Right ventricle myocardium inferior (tissue), 1 donor: ENCODE measurements around the gene GIT2. TPM values are rescaled to one million over a fixed set of nuclear protein-coding genes. Genes with fewer than 3 reads are reported as not detected.
"Not testable (repeated sequence)": the region's sequence is repeated elsewhere in the genome, so short reads cannot be mapped to it uniquely, and the experiment has no call there.

Experiments used
- ATAC-seq: fragments of 200-7000 bp; cut with Tn5 transposase; one replicate; pipeline ENCODE4 v1.9.1; 2020; ENCODE audit warnings: mild to moderate bottlenecking, moderate library complexity
- DNase-seq: peaks from one replicate; pipeline ENCODE4 v3.0.0; 2021; ENCODE audit errors: missing footprints
- intact Hi-C: fragments of 100-400 bp; cut with DNase I; formaldehyde crosslinking; loops from one replicate; pipeline ENCODE4 v1.11.0; 2022
- total RNA-seq: library from RNA; stranded (reverse); fragmentation: NEBNext Ultra II Directional; extraction: Animal tissue kit (Norgen Biotek cat#: 25700); gene quantifications from one replicate; pipeline ENCODE4 v1.2.1, GENCODE V29; 2021
- donor health status: DM: no; HTN: yes; CAD: no; lungs with severe emphysema.

The GIT2 gene
- total RNA-seq, 1 donor from 2014 or later = 47.1 TPM

DNA sequence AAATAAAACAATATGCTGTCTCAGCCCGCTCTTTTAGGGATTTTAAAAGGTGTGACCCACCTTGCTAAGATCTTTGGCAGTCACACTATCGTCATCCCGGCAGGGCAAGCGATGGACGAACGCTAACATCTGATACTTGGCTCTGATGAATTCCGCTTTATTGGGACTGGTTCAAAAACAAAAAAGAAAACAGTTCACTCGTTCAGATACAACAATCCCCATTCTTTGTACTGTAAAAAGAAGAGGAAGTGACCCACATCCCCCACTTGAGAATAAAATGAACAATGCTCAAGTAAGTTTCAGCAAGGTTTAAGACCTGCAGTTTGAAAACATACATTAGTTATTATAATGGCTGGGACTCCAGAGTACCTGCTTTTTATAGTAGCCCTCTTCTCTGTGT lies 7.3 kb downstream of the GIT2 start:
- intact Hi-C loops = no loop called here
- no peak for ATAC-seq
- DNase-seq = no peak

DNA sequence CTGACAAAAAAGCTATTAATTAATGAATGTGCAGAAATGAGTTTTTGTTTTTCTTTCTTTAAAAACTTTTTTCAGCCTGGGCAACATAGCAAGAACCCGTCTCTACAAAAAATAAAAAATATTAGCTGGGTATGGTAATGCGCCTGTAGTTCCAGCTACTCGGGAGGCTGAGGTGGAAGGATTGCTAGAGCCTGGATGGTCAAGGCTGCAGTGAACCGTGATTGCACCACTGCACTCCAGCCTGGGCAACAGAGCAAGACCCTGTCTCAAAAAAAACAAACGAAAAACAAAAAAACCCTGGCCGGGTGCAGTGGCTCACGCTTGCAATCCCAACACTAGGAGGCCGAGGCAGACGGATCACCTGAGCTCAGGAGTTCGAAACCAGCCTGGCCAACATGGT lies 7.9 kb downstream of the GIT2 start:
- intact Hi-C loops = no loop called here
- ATAC-seq = no peak
- DNase-seq = no peak

DNA sequence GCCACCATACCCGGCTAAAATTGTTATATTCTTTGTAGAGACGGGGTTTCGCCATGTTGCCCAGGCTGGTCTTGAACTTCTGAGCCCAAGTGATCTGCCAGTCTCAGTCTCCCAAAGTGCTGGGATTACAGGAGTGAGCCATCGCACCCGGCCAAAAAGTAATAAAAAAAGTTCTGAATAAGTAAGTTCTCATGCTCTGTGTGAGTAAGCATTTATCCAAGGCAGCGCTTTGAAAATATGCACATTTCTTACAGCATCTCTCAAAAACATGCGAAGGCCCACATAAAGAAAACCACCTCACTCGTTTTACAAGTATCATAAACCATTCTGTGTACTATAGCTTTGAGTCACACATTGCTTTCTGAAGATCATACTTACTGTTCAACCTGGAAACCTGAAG lies 8.6 kb downstream of the GIT2 start:
- no peak for ATAC-seq
- no peak for DNase-seq
- intact Hi-C loops = no loop called here

GRCh38 chr12:109986236-109986635 lies 9.9 kb downstream of the GIT2 start:
- DNase-seq, intact Hi-C loops, ATAC-seq: not testable (repeated sequence)

GRCh38 chr12:109983432-109984142 lies 12.6 kb downstream of the GIT2 start:
- intact Hi-C loops = no loop called here
- ATAC-seq (peak; percentile 64), DNase-seq (no peak)

- intact Hi-C loops = no loop called here
- no peak for ATAC-seq
These were observed 14.0 kb downstream of the GIT2 start for GRCh38 chr12:109982210-109982609.

GRCh38 chr12:109981311-109981710 lies 14.9 kb downstream of the GIT2 start:
- DNase-seq (no peak), ATAC-seq (no peak)
- intact Hi-C loops = no loop called here

More at GRCh38 chr12:109982210-109982609, 14.0 kb downstream of the GIT2 start:
- no peak for DNase-seq

DNA sequence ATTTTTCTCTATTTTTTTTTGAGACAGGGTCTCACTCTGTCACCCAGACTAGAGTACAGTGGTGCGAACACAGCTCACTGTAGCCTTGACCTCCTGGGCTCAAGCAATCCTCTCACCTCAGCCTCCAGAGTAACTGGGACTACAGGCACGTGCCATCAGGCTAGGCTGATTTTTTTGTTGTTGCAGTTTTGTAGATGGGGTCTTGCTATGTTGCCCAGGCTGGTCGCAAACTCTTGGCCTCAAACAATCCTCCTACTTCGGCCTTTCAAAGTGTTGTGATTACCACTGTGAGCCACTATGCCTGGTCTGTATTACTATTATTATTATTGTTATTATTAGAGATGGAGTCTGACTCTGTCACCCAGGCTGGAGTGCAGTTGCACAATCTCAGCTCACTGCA lies 23.3 kb downstream of the GIT2 start:
- ATAC-seq (no peak), DNase-seq (no peak)
- intact Hi-C loops = no loop called here

DNA sequence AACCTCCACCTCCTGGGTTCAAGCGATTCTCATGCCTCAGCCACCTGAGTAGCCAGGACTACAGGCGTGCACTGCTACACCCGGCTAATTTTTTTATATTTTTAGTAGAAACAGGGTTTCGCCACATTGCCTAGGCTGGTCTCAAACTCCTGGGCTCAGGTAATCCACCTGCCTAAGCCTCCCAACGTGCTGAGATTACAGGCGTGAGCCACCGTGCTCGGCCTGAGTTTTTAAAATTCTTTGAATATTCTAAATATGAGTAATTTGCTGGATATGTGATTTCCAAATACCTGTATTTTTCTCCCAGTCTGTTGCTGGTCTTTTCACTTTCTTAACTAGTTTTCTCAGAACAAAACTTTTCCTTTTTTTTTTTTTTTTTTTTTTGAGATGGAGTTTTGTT lies 27.4 kb downstream of the GIT2 start:
- ATAC-seq (no peak), DNase-seq (no peak)
- intact Hi-C loops = no loop called here

DNA sequence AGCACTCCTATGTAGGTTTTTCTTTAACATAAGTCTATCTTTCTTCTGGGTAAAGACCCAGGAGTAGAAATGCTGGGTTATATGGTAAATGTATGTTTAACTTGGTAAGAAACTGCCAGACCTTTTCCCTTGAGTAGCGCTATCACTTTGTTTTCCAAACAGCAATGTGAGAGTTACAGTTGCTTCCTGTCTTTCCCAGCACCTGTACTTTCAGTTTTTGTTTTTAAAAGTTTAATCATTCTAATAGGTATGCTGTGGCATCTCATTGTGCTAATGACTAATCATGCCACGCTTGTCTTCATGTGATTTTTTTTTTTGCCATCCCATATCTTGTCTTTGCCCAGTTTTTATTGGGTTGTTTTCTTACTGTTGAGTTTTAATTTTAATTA lies 28.1 kb downstream of the GIT2 start:
- ATAC-seq (no peak), DNase-seq (no peak)
- intact Hi-C loops = no loop called here

DNA sequence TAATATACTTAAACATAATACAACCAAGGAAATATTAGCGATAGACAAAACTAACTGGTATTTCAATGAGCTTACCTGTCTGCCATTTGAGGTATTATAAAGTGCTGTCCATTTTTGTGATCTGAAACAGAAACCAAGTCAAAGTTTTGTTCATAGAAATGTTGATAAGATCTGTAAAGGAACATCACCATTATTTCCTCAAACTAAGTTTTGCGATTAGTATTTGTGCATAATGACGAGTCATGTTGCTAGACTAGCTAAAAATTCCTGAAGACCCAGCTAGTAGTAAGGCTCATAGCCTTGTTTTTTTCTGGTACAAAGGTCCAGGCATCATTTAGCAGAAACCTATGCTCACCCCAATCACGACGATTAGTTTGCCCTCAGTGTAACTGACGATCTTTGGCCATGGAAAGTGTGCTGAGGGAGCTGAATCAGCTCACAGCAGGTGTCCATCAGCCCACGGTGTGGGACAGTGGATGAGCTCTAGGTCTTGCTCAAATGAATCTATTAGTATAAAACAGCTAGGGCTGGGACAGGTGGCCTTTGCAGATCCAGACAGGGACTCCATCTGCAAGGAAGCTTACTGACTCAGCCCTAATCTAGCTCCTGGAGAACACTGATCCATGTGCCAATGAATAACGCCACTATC lies 28.7 kb downstream of the GIT2 start:
- no peak for ATAC-seq
- intact Hi-C loops = no loop called here
- no peak for DNase-seq

DNA sequence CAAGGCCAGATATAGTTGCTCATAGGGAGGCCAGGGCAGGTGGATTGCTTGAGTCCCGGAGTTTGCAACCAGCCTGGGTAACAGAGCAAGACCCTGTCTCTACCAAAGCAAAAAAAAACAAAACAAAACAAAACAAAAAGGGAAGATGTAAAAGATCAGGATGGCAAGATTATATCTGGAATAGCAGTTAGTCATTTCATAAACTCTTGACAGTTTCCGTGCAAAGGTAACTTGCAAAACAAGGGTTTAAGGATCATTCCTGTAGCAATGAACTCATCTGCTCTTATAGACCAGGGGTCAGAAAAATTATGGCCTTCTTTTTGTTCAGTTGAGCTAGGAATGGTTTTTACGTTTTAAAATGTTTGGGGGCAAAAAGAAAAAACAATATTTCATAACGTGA lies 29.6 kb downstream of the GIT2 start:
- DNase-seq (no peak), ATAC-seq (no peak)
- intact Hi-C loops = no loop called here

- intact Hi-C loops = loop anchor here (5.0 kb wide), 1 partner anchor 33 kb away; the partner anchor contains the start of genes ANKRD13A and GIT2
- peak; percentile 51 for ATAC-seq
These were observed 32.3 kb downstream of the GIT2 start for GRCh38 chr12:109963743-109964429.

DNA sequence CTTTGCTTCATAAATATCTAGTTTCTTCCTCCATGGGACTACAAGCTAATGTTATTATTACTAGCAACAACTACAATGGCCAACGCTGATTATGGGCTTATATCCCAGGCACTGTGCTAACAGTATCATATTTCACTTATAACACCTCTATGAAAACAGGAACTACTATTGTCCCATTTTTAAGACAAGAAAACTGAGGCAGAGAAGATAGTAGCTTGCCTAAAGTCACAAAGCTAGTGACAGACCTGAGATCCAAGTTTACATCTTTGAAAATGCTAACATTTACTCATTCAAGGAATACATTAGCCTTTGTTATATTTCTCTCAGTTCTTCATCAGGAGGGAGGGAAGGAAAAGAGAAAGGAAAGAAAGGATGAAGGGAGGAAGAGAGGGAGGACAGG lies 32.8 kb downstream of the GIT2 start:
- DNase-seq (no peak), ATAC-seq (no peak)
- intact Hi-C loops = loop anchor here (5.0 kb wide), 1 partner anchor 34 kb away; the partner anchor contains the start of genes ANKRD13A and GIT2

More at GRCh38 chr12:109963743-109964429, 32.3 kb downstream of the GIT2 start:
- DNase-seq = no peak

GRCh38 chr12:109962398-109962797 lies 33.8 kb downstream of the GIT2 start:
- ATAC-seq (no peak), DNase-seq (no peak)
- intact Hi-C loops = loop anchor here (5.0 kb wide), 1 partner anchor 35 kb away; the partner anchor contains the start of genes ANKRD13A and GIT2

- intact Hi-C loops = loop anchor here (5.0 kb wide), 1 partner anchor 36 kb away; the partner anchor contains the start of genes ANKRD13A and GIT2
- ATAC-seq (peak; percentile 45), DNase-seq (no peak)
These were observed 34.6 kb downstream of the GIT2 start for GRCh38 chr12:109961612-109962011.

- ATAC-seq (peak; percentile 78), DNase-seq (no peak)
- intact Hi-C loops = loop anchor here (5.0 kb wide), 1 partner anchor 36 kb away; the partner anchor contains the start of genes ANKRD13A and GIT2
These were observed 35.0 kb downstream of the GIT2 start for GRCh38 chr12:109961201-109961600.

- ATAC-seq = no peak
- DNase-seq = no peak
- intact Hi-C loops = loop anchor here (5.0 kb wide), 1 partner anchor 38 kb away; the partner anchor contains the start of genes ANKRD13A and GIT2
These were observed 36.6 kb downstream of the GIT2 start for GRCh38 chr12:109959411-109960093.

DNA sequence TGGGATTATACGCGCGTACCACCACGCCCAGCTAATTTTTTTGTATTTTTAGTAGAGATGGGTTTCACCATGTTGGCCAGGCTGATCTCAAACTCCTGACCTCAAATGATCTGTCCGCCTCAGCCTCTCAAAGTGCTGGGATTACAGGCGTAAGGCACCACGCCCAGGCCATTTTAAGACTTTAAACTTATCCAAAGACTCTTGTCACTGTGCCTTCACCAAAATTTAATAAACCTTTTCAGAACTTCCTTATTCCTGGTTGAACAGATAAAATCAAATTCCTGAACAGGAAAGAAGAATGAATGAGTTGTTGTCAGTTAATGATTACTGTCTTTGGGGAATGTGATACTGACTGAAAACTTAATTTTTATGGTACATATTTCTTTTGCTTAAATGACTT lies 37.8 kb downstream of the GIT2 start:
- intact Hi-C loops = no loop called here
- no peak for DNase-seq
- ATAC-seq = no peak
